Measurements from ENCODE around the gene PACS2.

GRCh38 chr14:105357626-105358025 lies 43.1 kb downstream of the PACS2 start:
- TF ChIP-seq, protein P1, sequence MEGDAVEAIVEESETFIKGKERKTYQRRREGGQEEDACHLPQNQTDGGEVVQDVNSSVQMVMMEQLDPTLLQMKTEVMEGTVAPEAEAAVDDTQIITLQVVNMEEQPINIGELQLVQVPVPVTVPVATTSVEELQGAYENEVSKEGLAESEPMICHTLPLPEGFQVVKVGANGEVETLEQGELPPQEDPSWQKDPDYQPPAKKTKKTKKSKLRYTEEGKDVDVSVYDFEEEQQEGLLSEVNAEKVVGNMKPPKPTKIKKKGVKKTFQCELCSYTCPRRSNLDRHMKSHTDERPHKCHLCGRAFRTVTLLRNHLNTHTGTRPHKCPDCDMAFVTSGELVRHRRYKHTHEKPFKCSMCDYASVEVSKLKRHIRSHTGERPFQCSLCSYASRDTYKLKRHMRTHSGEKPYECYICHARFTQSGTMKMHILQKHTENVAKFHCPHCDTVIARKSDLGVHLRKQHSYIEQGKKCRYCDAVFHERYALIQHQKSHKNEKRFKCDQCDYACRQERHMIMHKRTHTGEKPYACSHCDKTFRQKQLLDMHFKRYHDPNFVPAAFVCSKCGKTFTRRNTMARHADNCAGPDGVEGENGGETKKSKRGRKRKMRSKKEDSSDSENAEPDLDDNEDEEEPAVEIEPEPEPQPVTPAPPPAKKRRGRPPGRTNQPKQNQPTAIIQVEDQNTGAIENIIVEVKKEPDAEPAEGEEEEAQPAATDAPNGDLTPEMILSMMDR (IDR thresholded peaks at IDR 0.05; ENCODE audit: low read depth, low read length), result no peak
- TF ChIP-seq POLR2A (IDR thresholded peaks at IDR 0.05; ENCODE audit: extremely low read depth, insufficient read length), result no peak
